DOHH2 (cell line): ENCODE data around the gene RIPOR2.

Source experiments
- H3F3A ChIP-seq: fragments of 200-600 bp; sonication (generic), shearing (Covaris generic); 2 replicates; pipeline ENCODE4 v1.6.0; 2016; ENCODE audit warnings: antibody characterized with exemption, mild to moderate bottlenecking; ENCODE audit not compliant: control insufficient read depth, insufficient read depth
- H3K27ac ChIP-seq: fragments of 200-600 bp; sonication (generic); 2 replicates; pipeline ENCODE4 v1.5.1; 2014; ENCODE audit warnings: low read depth, mild to moderate bottlenecking, low read length, moderate library complexity
- H3K27me3 ChIP-seq: fragments of 200-600 bp; sonication (generic); 2 replicates; pipeline ENCODE4 v1.6.1; 2014; ENCODE audit warnings: mild to moderate bottlenecking, low read length, mixed read lengths; ENCODE audit not compliant: control insufficient read depth
- H3K36me3 ChIP-seq: fragments of 200-600 bp; sonication (generic); 2 replicates; pipeline ENCODE4 v1.6.1; 2014; ENCODE audit warnings: mild to moderate bottlenecking, low read length, moderate library complexity, mixed read lengths; ENCODE audit not compliant: control insufficient read depth
- H3K4me1 ChIP-seq: fragments of 200-600 bp; sonication (generic); 2 replicates; pipeline ENCODE4 v1.6.1; 2014; ENCODE audit warnings: mild to moderate bottlenecking, low read length, mixed read lengths; ENCODE audit not compliant: control insufficient read depth
- H3K4me2 ChIP-seq: fragments of 200-600 bp; sonication (generic); 2 replicates; pipeline ENCODE4 v1.6.0; 2014; ENCODE audit warnings: mild to moderate bottlenecking, low read length, moderate library complexity
- H3K4me3 ChIP-seq: fragments of 200-600 bp; sonication (generic); 2 replicates; pipeline ENCODE4 v1.5.1; 2014; ENCODE audit warnings: mild to moderate bottlenecking, low read length, mixed read lengths
- H3K79me2 ChIP-seq: fragments of 200-600 bp; sonication (generic); 2 replicates; pipeline ENCODE4 v1.6.1; 2014; ENCODE audit warnings: mild to moderate bottlenecking, low read length, mixed read lengths; ENCODE audit not compliant: control insufficient read depth
- H3K9me2 ChIP-seq: fragments of 200-600 bp; sonication (generic); replicated peaks from 2 replicates; pipeline ENCODE4 v1.6.1; 2014; ENCODE audit warnings: mild to moderate bottlenecking, low read length, mixed read lengths; ENCODE audit not compliant: control insufficient read depth
- H3K9me3 ChIP-seq: fragments of 200-600 bp; sonication (generic); 2 replicates; pipeline ENCODE4 v1.6.1; 2014; ENCODE audit warnings: antibody characterized with exemption, low read length, mixed read lengths; ENCODE audit not compliant: control insufficient read depth, insufficient read depth
- H4K20me1 ChIP-seq: fragments of 200-600 bp; sonication (generic); 2 replicates; pipeline ENCODE4 v1.6.0; 2014; ENCODE audit warnings: low read depth, mild to moderate bottlenecking, antibody characterized with exemption, low read length, moderate library complexity; ENCODE audit not compliant: control insufficient read depth, insufficient read depth
- EZH2phosphoT487 ChIP-seq: fragments of 200-600 bp; sonication (generic); IDR thresholded peaks from 2 replicates; pipeline ENCODE4 v1.6.1; 2017; ENCODE audit warnings: borderline replicate concordance, mild to moderate bottlenecking, antibody characterized with exemption, low read length, moderate library complexity, mixed read lengths
- TF ChIP-seq, protein P1 (sequence below): fragments of 200-600 bp; sonication (generic); IDR thresholded peaks from one replicate; pipeline ENCODE4 v1.5.1; 2014; ENCODE audit warnings: antibody characterized with exemption, mild to moderate bottlenecking, low read depth, low read length; ENCODE audit not compliant: poor library complexity, severe bottlenecking

Gene RIPOR2

DNA sequence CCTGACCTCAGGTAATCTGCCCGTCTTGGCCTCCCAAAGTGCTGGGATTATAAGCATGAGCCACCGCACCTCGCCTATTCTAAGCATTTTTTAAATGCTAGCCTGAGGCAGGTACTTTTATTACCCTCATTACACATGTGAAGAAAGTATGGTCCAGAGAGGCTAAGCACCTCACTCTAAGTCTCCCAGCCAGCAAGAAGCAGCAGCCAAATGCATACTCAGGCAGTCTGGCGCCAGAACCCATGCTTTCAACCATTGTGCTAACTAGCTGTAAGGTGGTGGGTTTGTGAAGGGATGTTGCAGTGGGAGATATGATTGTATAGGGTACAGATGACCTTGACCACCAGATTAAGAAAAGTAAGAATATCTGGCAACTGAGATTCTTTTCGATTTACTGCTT lies 26.1 kb upstream of the RIPOR2 start:
- H3K9me3 ChIP-seq, result no peaks in the 10 kb centered on the region
- TF ChIP-seq EZH2phosphoT487, result no peak
- TF ChIP-seq, protein P1, sequence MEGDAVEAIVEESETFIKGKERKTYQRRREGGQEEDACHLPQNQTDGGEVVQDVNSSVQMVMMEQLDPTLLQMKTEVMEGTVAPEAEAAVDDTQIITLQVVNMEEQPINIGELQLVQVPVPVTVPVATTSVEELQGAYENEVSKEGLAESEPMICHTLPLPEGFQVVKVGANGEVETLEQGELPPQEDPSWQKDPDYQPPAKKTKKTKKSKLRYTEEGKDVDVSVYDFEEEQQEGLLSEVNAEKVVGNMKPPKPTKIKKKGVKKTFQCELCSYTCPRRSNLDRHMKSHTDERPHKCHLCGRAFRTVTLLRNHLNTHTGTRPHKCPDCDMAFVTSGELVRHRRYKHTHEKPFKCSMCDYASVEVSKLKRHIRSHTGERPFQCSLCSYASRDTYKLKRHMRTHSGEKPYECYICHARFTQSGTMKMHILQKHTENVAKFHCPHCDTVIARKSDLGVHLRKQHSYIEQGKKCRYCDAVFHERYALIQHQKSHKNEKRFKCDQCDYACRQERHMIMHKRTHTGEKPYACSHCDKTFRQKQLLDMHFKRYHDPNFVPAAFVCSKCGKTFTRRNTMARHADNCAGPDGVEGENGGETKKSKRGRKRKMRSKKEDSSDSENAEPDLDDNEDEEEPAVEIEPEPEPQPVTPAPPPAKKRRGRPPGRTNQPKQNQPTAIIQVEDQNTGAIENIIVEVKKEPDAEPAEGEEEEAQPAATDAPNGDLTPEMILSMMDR, result no peak
- H3K4me2 ChIP-seq, result no peak overlapping the region
- no peak overlapping the region for H3K4me3 ChIP-seq
- H3K27me3 ChIP-seq, result no peaks in the 10 kb centered on the region
- no peak overlapping the region for H3K27ac ChIP-seq
- no peaks in the 10 kb centered on the region for H3K79me2 ChIP-seq
- no peaks in the 10 kb centered on the region for H4K20me1 ChIP-seq
- no peaks in the 10 kb centered on the region for H3K4me1 ChIP-seq
- no peaks in the 10 kb centered on the region for H3F3A ChIP-seq
- no peaks in the 10 kb centered on the region for H3K9me2 ChIP-seq
- H3K36me3 ChIP-seq, result no peaks in the 10 kb centered on the region

DNA sequence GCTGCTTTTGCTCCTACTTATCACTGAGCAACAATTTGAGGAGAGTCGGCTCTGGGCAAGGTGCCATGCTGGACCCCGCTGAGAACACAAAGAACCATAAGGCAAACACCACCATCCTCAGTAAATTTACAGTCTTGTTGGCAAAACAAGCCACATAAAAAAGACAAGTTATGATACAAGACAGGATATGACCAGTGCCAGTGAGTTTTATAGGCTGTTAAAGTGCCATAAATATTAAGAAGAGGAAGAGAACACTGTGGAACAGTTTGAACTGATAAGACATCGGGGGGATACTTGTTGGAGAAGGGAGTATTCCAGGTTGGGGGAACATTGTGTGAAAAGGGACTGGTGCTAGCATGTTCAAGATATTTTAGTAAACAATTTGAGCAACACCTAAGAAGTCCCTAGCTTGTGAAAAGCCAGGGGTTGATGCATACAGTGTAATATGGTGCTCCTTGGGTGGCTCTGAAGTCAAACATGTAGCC lies 25.3 kb upstream of the RIPOR2 start:
- Histone ChIP-seq H3K9me3 (no peaks in the 10 kb centered on the region), H3K4me3 (no peak overlapping the region), H3F3A (no peaks in the 10 kb centered on the region), H3K27ac (no peak overlapping the region), H3K9me2 (no peaks in the 10 kb centered on the region), H4K20me1 (no peaks in the 10 kb centered on the region), H3K36me3 (no peaks in the 10 kb centered on the region), H3K79me2 (no peaks in the 10 kb centered on the region), H3K4me2 (no peak overlapping the region), H3K27me3 (no peaks in the 10 kb centered on the region), H3K4me1 (no peaks in the 10 kb centered on the region)
- TF ChIP-seq, protein P1, result no peak
- no peak for TF ChIP-seq EZH2phosphoT487

DNA sequence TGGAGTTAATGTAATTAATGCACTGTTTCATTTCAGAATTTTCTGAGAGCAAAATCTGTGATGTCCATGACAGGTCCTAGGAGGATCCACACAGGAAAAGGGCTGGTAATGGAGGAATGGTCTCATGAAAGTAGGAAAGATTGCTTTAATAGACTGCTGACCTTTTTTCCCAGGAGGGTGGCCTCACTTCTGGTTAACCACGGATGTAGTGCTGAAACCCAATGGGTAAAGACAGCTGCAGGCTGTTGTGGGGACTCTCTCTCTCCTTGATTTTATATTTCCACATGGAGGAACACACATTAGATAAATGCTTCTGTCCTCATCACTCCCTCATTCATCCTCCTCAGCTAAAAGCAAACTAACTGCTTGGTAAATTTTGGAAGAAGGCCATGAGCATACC lies 23.6 kb upstream of the RIPOR2 start:
- Histone ChIP-seq H3K27me3 (no peaks in the 10 kb centered on the region), H3K79me2 (no peaks in the 10 kb centered on the region), H3K4me3 (no peak overlapping the region), H4K20me1 (no peaks in the 10 kb centered on the region), H3K9me3 (no peaks in the 10 kb centered on the region), H3F3A (no peaks in the 10 kb centered on the region), H3K4me2 (no peak overlapping the region), H3K4me1 (no peaks in the 10 kb centered on the region), H3K27ac (no peak overlapping the region), H3K9me2 (no peaks in the 10 kb centered on the region), H3K36me3 (no peaks in the 10 kb centered on the region)
- TF ChIP-seq, protein P1, result no peak

DNA sequence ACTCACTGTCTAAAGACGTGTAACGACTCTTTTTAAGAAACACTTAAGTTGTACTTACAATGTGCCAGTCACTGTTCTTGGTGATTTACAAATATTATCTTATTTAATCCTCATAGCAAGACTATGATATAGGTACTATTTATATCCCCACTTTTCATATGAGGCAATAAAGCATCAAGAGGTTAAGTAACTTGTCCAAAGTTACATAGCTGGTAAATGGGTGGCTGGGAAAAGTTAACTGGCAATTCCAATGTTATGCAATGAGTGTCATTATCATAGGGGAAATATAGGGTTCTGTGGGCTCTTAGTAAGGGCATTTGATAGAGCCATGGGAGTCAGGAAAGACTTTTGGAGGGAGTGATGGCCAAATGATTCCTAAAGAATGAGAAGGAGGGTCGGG lies 21.4 kb upstream of the RIPOR2 start:
- Histone ChIP-seq H3F3A (no peaks in the 10 kb centered on the region), H4K20me1 (no peaks in the 10 kb centered on the region), H3K9me3 (no peaks in the 10 kb centered on the region), H3K4me2 (no peak overlapping the region), H3K36me3 (no peaks in the 10 kb centered on the region), H3K4me1 (no peaks in the 10 kb centered on the region), H3K79me2 (no peaks in the 10 kb centered on the region), H3K4me3 (no peak overlapping the region), H3K27me3 (no peaks in the 10 kb centered on the region), H3K27ac (no peak overlapping the region), H3K9me2 (no peaks in the 10 kb centered on the region)
- TF ChIP-seq, protein P1, result no peak
- TF ChIP-seq EZH2phosphoT487, result no peak
